NCI-H1092 (cell line): ENCODE results near the gene AGBL3.

Experiments used
- DNase-seq: peaks from one replicate; lab custom pipeline; 2025; lab: John Stamatoyannopoulos, UW

Gene AGBL3

DNA sequence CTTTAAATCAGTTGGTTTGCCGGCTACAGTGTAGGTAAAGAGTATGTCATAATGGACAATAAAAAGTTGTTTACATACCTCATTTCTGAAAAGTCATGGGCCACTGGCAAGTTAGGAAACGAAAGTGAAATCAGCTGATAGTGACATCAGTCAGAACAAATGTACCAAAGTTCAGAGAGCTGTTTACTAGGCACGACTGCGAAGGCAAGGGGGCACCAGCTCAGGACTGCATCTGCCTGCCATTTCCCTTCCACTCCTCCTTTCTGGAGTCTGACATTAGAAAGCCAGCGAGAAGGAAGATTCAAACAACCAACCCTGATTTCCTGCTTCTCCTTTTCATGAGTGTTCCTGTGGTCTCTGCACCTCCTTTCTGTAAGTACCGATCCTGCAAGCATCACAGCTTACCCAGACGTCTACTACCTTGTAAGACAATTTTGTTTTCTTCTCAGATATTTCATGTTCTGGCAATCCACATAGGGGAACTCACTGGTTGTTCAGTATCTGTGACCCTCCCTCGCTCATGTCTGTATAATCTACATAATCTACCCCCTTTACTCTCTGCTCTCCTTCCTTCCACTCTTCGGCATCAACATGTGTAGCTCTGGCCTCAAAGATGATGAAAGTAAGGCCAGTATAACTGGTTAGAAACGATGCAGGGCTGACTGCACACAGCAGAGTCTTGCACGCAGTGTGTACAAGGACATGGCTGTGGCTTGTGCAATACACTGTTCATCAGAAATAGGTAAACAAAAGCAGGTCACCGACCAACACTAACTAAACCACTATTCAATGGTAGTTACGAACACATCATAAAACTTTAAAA is 161.8 kb downstream of the AGBL3 start, which contains the start of gene TMEM140:
TSS of gene TMEM140 (plus strand) at position 174 of the 823 bp plus-strand sequence. CDS start 16,370 bp downstream, outside the sequence.
- DNase-seq: no peak

DNA sequence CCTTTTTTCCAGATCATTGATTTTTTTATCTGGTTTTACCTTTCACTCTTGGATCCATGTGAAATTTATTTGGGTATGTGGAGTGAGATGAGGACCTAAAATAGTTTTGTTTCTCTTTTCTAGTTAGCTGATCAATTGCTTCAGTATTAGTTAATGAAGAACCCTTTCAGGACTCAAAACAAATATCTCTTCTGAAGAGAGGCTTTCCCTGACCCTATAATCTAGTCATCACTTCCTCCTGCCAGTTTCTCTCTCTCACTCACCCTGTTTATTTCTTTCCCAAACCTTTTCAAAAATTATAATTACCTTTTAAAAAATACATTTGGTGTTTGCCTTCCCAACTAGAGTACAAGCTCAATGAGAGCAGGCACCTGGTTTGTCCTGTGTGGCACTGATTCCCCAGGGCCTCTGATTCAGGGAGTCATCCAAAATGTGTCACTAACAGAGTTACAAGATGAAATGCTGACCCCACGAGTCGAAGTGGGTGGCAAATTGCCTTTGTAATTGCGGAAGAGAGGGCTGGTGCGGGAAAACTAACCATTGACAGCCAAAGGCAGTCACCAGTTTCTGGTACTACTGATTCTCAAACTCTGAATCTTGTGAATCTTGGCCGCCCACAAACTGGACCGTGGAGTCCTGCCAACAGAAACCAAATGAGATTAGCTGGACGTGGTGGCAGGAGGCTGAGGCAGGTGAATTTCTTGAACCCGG is 163.9 kb downstream of the AGBL3 start:
- no peak for DNase-seq

DNA sequence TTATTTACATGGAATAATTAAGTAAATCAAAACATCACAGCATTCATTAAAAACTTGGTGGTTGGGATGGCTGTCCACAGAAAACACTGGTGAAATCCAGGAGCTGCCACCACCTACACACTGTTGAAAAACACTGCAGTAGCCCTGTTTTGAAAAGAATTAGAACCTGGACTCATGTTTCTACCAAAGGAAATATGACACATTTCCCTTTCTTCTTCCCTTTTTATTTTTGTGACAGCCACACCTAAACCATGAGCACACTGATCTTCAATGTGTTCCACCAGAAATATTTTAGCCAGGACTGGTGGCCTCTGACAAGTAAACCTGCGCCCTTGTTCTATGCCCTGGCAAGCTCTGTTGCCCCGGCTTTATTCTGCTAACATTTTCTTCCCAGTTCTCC is 164.8 kb downstream of the AGBL3 start:
- DNase-seq: no peak

DNA sequence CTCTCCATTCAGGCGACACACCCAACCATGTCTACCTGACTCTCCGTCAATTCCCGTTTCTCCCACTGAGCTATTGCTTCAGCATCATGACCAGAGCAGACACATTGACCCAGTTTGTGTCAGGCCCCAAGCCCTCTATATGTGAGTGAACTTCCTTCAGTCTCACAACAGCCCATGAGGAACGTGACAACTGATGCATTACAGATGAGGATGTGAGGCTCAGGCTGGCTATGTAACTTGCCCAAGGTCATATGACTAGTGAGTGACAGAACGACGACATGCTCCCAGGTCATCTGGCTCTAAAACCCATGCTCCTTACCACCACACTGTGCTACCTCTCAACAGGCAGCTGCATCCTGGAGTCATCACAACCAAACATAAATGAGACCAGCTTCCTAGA is 165.2 kb downstream of the AGBL3 start:
- DNase-seq: no peak

- no peak for DNase-seq
Observed at GRCh38 chr7:135152442-135152841, 166.1 kb downstream of the AGBL3 start.

- no peak for DNase-seq
Observed at GRCh38 chr7:135154734-135155133, 168.4 kb downstream of the AGBL3 start.

- DNase-seq: no peak
Observed at GRCh38 chr7:135156290-135156689, 170.0 kb downstream of the AGBL3 start.

DNA sequence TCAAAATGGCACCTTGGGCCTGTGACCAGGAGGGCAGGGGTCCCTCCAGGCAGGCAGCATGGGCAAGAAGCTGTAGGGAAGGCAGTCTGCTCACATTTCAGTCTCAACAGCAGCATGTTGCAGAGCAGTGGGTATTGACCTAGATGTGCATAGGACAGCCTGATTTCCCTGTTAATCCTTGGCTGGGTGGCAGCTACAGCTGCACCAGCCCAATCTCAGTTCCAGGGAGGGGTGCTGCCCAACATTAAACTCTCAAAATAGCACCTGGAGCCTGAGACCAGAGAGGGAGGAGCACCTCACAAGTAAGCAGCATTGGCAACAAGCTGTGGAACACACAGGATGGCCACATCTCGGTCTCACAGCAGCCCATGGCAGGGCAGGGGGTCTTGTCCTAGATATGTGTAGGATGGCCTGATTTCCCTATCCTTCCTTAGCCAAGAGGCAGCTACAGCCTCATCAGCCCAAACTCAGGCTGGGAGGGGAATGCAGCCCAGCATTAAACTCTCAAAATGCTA is 171.9 kb downstream of the AGBL3 start:
- DNase-seq: no peak

GRCh38 chr7:135158874-135159273 is 172.6 kb downstream of the AGBL3 start:
- no peak for DNase-seq

- no peak for DNase-seq
Observed at GRCh38 chr7:135159359-135160085, 173.2 kb downstream of the AGBL3 start.

DNA sequence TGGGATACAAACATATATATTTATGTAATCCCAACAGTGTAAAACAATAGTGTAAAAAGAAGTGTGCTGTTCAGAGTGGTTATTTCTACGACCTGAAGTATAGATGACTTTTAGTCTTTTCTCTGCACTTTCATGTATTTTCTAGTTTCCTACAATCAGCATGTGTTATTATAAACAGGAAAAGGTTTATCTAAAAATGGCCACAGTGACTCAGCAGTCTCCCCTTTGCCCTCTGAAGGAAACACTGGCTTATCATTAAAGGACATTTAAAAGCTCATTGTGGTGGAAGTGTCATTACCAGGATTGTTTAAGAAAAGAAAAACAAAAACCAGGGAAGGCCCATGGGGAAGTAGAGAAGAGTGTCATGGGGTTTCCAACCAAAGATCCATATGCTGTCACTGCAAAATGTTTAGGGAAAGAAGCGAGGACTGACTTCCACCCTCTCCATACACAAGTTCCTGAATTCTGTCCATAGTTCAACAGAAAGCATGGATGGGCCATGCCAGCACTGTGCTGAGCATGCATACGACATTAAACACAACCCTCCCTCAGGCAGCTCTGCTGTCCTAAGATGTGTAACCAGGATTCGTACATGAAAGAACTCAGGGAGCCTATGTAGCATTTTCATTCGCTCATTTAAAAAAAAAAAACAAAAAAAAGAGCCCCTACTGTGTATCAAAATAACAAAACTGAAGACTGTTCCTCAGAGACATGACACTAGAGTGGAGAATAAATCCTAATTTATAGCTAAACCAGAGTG is 174.0 kb downstream of the AGBL3 start:
- DNase-seq: no peak

- DNase-seq: no peak
Observed at GRCh38 chr7:135160858-135161653, 174.7 kb downstream of the AGBL3 start.

GRCh38 chr7:135161669-135162068 is 175.4 kb downstream of the AGBL3 start:
- DNase-seq: no peak

GRCh38 chr7:135162382-135163001 is 176.2 kb downstream of the AGBL3 start:
- DNase-seq: no peak

DNA sequence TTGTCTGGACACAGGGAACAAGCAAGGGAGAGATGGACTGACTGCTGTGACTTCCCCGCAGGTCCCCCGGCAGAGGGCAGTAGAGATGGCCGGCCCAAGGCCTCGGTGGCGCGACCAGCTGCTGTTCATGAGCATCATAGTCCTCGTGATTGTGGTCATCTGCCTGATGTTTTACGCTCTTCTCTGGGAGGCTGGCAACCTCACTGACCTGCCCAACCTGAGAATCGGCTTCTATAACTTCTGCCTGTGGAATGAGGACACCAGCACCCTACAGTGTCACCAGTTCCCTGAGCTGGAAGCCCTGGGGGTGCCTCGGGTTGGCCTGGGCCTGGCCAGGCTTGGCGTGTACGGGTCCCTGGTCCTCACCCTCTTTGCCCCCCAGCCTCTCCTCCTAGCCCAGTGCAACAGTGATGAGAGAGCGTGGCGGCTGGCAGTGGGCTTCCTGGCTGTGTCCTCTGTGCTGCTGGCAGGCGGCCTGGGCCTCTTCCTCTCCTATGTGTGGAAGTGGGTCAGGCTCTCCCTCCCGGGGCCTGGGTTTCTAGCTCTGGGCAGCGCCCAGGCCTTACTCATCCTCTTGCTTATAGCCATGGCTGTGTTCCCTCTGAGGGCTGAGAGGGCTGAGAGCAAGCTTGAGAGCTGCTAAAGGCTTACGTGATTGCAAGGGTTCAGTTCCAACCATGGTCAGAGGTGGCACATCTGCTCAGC is 178.2 kb downstream of the AGBL3 start:
- no peak for DNase-seq

- no peak for DNase-seq
Observed at GRCh38 chr7:135165862-135166261, 179.6 kb downstream of the AGBL3 start.

- no peak for DNase-seq
Observed at GRCh38 chr7:135166338-135166990, 180.2 kb downstream of the AGBL3 start.

- no peak for DNase-seq
Observed at GRCh38 chr7:135167365-135167917, 181.1 kb downstream of the AGBL3 start.

- DNase-seq: no peak
Observed at GRCh38 chr7:135168001-135168400, 181.7 kb downstream of the AGBL3 start.
